ENCODE data around the gene TBRG1. TPM values are rescaled to one million over a fixed set of nuclear protein-coding genes. Genes with fewer than 3 reads are reported as not detected.

Gene TBRG1
- total RNA-seq, 1 experiment from 2014 or later, result 20.6 TPM

DNA sequence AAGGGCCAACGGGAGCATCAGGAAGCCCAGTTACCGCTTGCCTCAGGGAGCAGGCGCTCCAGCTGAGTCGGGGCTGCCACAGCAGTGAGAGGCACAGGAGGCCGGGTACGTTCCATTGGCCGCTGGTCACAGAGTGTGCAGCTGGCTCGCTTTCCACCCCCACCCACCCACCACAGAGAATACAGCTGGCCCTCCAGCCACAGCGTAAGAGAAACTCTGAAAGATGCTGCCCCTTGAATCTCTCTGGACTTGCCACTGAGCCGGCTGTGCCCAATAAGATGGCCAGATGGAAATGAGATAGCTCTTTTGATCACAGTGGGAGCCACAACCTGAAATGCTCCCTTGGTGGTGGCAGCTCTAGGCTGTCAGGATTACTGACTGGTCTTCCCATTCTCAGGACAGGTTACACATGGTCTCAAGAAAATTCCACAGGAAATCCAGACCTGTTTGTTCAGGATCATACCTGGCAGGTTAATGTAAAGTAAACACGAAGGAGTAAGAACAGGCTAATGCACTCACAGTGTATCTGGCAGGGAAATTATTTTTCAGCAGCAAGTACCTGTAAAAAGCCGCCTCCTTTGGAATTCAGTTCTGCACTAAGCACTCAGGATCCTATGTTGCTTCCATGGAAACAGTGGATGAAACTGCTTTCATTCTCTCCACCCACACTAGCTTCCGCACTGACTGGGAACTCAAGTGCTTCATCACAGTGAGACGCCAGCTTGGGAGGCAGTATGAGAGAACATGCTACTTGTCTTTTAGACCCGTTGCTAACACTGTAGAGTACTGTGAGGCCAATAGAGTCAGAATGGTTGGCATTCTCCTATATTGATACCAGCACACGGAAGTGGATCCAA is 34.3 kb downstream of the TBRG1 start:
- no peak overlapping the region for H3K4me2 ChIP-seq (ENCODE audit: low read length)

DNA sequence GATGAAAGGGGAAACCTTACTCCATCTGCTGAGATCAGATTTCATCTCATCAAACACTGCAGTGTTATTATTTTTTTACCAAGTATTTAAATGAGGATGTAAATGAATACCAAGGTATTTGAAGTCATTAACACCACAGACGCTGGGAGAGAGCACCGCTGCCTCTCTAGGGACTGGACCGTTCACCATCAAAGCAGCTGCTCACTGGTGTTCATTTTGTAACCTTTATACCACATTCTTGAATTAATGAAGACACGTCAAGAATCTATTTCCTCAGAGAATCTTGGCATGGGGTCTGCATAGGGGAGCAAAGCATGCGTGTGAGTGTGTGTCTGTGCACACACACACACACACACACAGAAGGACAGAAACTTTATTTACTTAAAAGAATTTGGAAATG is 35.2 kb downstream of the TBRG1 start:
- Histone ChIP-seq H3K4me2 (ENCODE audit: low read length) (no peak overlapping the region), H3K4me3 (ENCODE audit: low read length) (no peak overlapping the region), H3K79me2 (ENCODE audit: low read length) (no peaks in the 10 kb centered on the region), H2AFZ (ENCODE audit: low read length) (no peak overlapping the region), H3K27ac (ENCODE audit: low read length) (no peak overlapping the region), H3K27me3 (ENCODE audit: low read length) (no peaks in the 10 kb centered on the region), H3K4me1 (ENCODE audit: insufficient read depth, low read length) (no peaks in the 10 kb centered on the region), H3F3A (ENCODE audit: low read length, unreplicated experiment) (no peaks in the 10 kb centered on the region), H3K9me3 (ENCODE audit: low read length) (no peaks in the 10 kb centered on the region), H3K36me3 (ENCODE audit: low read depth, low read length) (peaks cover 4% of the 10 kb centered on the region; the same call in 1 of the 2 replicates), H4K20me1 (ENCODE audit: low read length) (no peaks in the 10 kb centered on the region), H3K9me2 (replicated peaks; ENCODE audit: low read length) (no peaks in the 10 kb centered on the region), H3K9ac (ENCODE audit: low read length) (no peak overlapping the region)
- ATAC-seq, result no peak
- ChIA-PET POLR2A (ENCODE audit: unreplicated experiment) (no interaction called here), CTCF (no interaction called here)
- TF ChIP-seq EZH2phosphoT487 (IDR thresholded peaks at IDR 0.05; ENCODE audit: borderline replicate concordance, low read length), result no peak
- no peak for TF ChIP-seq EZH2 (IDR thresholded peaks at IDR 0.05; ENCODE audit: low read length, unreplicated experiment)
- TF ChIP-seq, protein P1, sequence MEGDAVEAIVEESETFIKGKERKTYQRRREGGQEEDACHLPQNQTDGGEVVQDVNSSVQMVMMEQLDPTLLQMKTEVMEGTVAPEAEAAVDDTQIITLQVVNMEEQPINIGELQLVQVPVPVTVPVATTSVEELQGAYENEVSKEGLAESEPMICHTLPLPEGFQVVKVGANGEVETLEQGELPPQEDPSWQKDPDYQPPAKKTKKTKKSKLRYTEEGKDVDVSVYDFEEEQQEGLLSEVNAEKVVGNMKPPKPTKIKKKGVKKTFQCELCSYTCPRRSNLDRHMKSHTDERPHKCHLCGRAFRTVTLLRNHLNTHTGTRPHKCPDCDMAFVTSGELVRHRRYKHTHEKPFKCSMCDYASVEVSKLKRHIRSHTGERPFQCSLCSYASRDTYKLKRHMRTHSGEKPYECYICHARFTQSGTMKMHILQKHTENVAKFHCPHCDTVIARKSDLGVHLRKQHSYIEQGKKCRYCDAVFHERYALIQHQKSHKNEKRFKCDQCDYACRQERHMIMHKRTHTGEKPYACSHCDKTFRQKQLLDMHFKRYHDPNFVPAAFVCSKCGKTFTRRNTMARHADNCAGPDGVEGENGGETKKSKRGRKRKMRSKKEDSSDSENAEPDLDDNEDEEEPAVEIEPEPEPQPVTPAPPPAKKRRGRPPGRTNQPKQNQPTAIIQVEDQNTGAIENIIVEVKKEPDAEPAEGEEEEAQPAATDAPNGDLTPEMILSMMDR (conservative IDR thresholded peaks at IDR 0.05; ENCODE audit: low read depth, low read length), result no peak
- intact Hi-C loops (cut with micrococcal nuclease), result no loop called here
- no peak for DNase-seq
- BruUV-seq (replicated peaks), result no TSS peak

More for the DNA sequence above, 34.3 kb downstream of the TBRG1 start:
- no peak overlapping the region for H3K9ac ChIP-seq (ENCODE audit: low read length)
- TF ChIP-seq EZH2 (IDR thresholded peaks at IDR 0.05; ENCODE audit: low read length, unreplicated experiment) (no peak), EZH2phosphoT487 (IDR thresholded peaks at IDR 0.05; ENCODE audit: borderline replicate concordance, low read length) (no peak)
- TF ChIP-seq, protein P1 (conservative IDR thresholded peaks at IDR 0.05; ENCODE audit: low read depth, low read length), result no peak
- DNase-seq (no peak), ATAC-seq (no peak)
- no TSS peak for BruUV-seq (replicated peaks)
- no peak overlapping the region for H2AFZ ChIP-seq (ENCODE audit: low read length)
- no peaks in the 10 kb centered on the region for H4K20me1 ChIP-seq (ENCODE audit: low read length)
- H3K4me3 ChIP-seq (ENCODE audit: low read length), result no peak overlapping the region
- H3K4me1 ChIP-seq (ENCODE audit: insufficient read depth, low read length), result no peaks in the 10 kb centered on the region
- intact Hi-C loops (cut with micrococcal nuclease), result no loop called here
- no peaks in the 10 kb centered on the region for H3K9me2 ChIP-seq (replicated peaks; ENCODE audit: low read length)
- H3K79me2 ChIP-seq (ENCODE audit: low read length), result no peaks in the 10 kb centered on the region
- peaks cover 4% of the 10 kb centered on the region; the same call in 1 of the 2 replicates for H3K36me3 ChIP-seq (ENCODE audit: low read depth, low read length)
- H3K27me3 ChIP-seq (ENCODE audit: low read length), result no peaks in the 10 kb centered on the region
- ChIA-PET CTCF (no interaction called here), POLR2A (ENCODE audit: unreplicated experiment) (no interaction called here)
- H3F3A ChIP-seq (ENCODE audit: low read length, unreplicated experiment), result no peaks in the 10 kb centered on the region
- no peaks in the 10 kb centered on the region for H3K9me3 ChIP-seq (ENCODE audit: low read length)
- no peak overlapping the region for H3K27ac ChIP-seq (ENCODE audit: low read length)

DNA sequence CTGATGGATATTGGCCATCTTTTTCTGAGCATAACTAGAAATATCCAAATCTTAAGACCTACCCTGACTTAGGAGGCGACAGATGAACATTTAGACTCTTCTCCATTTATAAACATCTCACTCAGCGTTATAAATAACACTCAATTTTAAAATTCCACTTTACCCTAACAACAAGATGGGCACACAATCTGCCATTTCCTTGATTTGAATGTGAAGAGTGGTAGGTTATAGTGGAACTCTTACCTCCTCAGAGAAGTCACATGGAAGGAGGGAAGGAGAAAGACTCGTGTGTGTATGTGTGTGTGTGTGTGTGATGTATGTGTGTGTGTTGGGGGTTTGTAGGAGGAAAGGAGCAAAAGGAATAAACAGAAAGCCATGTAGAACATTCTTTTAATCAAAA is 35.8 kb downstream of the TBRG1 start:
- ATAC-seq (no peak), DNase-seq (no peak)
- Histone ChIP-seq H3F3A (ENCODE audit: low read length, unreplicated experiment) (no peaks in the 10 kb centered on the region), H3K36me3 (ENCODE audit: low read depth, low read length) (peaks cover 4% of the 10 kb centered on the region; the same call in 1 of the 2 replicates), H3K9me2 (replicated peaks; ENCODE audit: low read length) (no peaks in the 10 kb centered on the region), H2AFZ (ENCODE audit: low read length) (no peak overlapping the region), H3K79me2 (ENCODE audit: low read length) (no peaks in the 10 kb centered on the region), H3K4me3 (ENCODE audit: low read length) (no peak overlapping the region), H3K4me1 (ENCODE audit: insufficient read depth, low read length) (no peaks in the 10 kb centered on the region), H4K20me1 (ENCODE audit: low read length) (no peaks in the 10 kb centered on the region), H3K27ac (ENCODE audit: low read length) (no peak overlapping the region), H3K4me2 (ENCODE audit: low read length) (no peak overlapping the region), H3K9ac (ENCODE audit: low read length) (no peak overlapping the region), H3K27me3 (ENCODE audit: low read length) (no peaks in the 10 kb centered on the region), H3K9me3 (ENCODE audit: low read length) (no peaks in the 10 kb centered on the region)
- ChIA-PET CTCF (no interaction called here), POLR2A (ENCODE audit: unreplicated experiment) (no interaction called here)
- BruUV-seq (replicated peaks), result no TSS peak
- intact Hi-C loops (cut with micrococcal nuclease), result no loop called here
- TF ChIP-seq EZH2phosphoT487 (IDR thresholded peaks at IDR 0.05; ENCODE audit: borderline replicate concordance, low read length), result no peak
- TF ChIP-seq EZH2 (IDR thresholded peaks at IDR 0.05; ENCODE audit: low read length, unreplicated experiment), result no peak
- TF ChIP-seq, protein P1 (conservative IDR thresholded peaks at IDR 0.05; ENCODE audit: low read depth, low read length), result no peak
